Measurements from ENCODE around the gene CEP89.
"Not testable (repeated sequence)": the region's sequence is repeated elsewhere in the genome, so short reads cannot be mapped to it uniquely, and the experiment has no call there.

Gene CEP89

DNA sequence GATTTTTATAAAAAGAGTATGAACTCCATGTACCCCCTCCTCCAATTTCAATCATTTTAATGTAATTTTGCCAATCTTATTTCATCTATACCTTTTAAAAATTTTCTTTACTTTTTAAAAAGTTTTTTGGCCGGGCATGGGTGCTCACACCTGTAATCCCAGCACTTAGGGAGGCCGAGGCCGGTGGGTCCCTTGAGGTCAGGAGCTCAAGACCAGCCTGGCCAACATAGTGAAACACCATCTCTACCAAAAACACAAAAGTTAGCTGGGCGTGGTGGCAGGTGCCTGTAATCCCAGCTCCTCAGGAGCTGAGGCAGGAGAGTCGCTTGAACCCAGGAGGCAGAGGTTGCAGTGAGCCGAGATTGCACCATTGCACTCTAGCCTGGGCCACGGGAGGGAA lies 138.4 kb downstream of the CEP89 start:
- not testable (repeated sequence) for DNase-seq (ENCODE audit: low read depth)

DNA sequence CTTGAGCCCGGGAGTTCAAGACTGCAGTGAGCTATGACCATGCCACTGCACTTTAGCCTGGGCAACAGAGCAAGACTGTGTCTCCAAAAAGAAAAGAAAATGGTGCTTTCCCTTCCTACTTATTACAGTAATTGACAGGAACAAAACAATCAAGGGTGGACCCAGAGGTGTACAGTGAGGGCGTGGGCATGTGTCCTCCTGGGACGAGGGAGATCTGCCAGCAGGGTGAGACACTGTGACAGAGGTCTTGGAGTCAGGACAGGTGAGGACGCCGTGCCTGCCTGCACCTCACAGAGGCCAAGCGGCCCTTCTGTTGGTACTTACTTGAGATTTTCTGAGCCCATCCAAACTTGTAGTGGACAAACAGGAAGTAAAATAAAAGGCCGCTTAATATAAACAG lies 138.9 kb downstream of the CEP89 start:
- DNase-seq (ENCODE audit: low read depth) = not testable (repeated sequence)

- not testable (repeated sequence) for DNase-seq (ENCODE audit: low read depth)
Observed at GRCh38 chr19:32832094-32832493, 139.7 kb downstream of the CEP89 start.

GRCh38 chr19:32831611-32832010 lies 140.1 kb downstream of the CEP89 start:
- no peak for DNase-seq (ENCODE audit: low read depth)

DNA sequence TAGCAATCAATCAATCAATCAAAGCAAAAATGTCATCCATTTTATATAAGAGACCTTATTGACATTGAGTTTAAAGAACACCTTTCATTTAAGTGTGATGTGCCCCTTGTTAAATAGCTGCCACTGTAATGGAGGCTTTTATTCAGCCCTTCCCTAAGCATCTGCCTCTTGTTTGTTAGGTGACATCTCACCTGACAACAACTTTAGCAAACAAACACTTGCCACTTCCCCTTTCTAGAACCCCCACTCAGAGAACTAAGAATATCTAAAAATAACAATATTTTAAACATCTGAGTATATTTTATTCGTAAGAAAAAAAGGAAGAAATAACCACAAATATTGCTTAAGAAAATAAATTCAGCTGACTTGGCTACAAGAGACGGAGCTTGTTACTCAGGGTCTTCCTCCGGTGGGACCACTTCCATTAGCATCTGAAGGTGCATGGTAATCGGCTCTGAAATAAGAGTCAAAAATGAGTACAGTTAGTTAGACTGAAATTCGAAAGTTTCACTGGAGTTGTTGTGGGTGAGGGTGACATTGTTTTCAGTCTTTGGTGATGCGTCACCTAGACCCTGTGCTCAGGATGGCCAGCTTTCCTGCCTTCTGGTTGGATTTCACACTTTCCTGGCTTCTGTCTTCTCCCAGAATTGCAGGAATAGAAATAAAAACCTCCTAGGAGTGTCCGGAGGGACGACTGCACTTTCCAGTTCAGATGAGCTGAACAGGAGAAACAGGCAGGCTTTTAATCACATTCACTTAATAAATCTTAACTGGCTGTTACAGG lies 141.3 kb downstream of the CEP89 start:
- DNase-seq (ENCODE audit: low read depth) = no peak

- no peak for DNase-seq (ENCODE audit: low read depth)
Observed at GRCh38 chr19:32829345-32829896, 142.3 kb downstream of the CEP89 start.

- DNase-seq (ENCODE audit: low read depth) = no peak
Observed at GRCh38 chr19:32828643-32829344, 143.0 kb downstream of the CEP89 start.

DNA sequence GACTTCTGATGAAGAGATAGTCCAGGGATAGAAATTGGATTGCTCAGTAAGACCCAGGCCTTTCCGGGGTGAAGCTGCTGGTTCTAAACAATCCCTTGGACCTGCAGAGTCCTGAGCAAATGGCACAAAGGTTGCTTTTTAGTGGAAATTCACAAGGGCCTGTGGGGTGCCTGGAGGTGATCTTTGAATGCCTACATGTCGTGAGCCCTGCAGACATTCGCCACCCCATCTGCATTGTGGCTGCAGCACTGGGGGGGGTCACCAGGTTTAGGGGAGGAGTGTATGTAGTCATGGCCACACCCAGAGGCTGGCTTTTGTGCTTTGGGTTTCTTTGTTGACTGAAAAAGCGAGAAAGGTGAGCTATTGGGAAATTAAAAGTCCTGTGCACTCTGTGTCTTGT lies 143.6 kb downstream of the CEP89 start:
- DNase-seq (ENCODE audit: low read depth) = no peak
